DOHH2 (cell line): ENCODE results near the gene UBASH3A.

ENCODE experiments used
- H3F3A ChIP-seq: fragments of 200-600 bp; sonication (generic), shearing (Covaris generic); 2 replicates; pipeline ENCODE4 v1.6.0; 2016; ENCODE audit warnings: antibody characterized with exemption, mild to moderate bottlenecking; ENCODE audit not compliant: control insufficient read depth, insufficient read depth
- H3K27ac ChIP-seq: fragments of 200-600 bp; sonication (generic); 2 replicates; pipeline ENCODE4 v1.5.1; 2014; ENCODE audit warnings: low read depth, mild to moderate bottlenecking, low read length, moderate library complexity
- H3K27me3 ChIP-seq: fragments of 200-600 bp; sonication (generic); 2 replicates; pipeline ENCODE4 v1.6.1; 2014; ENCODE audit warnings: mild to moderate bottlenecking, low read length, mixed read lengths; ENCODE audit not compliant: control insufficient read depth
- H3K36me3 ChIP-seq: fragments of 200-600 bp; sonication (generic); 2 replicates; pipeline ENCODE4 v1.6.1; 2014; ENCODE audit warnings: mild to moderate bottlenecking, low read length, moderate library complexity, mixed read lengths; ENCODE audit not compliant: control insufficient read depth
- H3K4me1 ChIP-seq: fragments of 200-600 bp; sonication (generic); 2 replicates; pipeline ENCODE4 v1.6.1; 2014; ENCODE audit warnings: mild to moderate bottlenecking, low read length, mixed read lengths; ENCODE audit not compliant: control insufficient read depth
- H3K4me2 ChIP-seq: fragments of 200-600 bp; sonication (generic); 2 replicates; pipeline ENCODE4 v1.6.0; 2014; ENCODE audit warnings: mild to moderate bottlenecking, low read length, moderate library complexity
- H3K4me3 ChIP-seq: fragments of 200-600 bp; sonication (generic); 2 replicates; pipeline ENCODE4 v1.5.1; 2014; ENCODE audit warnings: mild to moderate bottlenecking, low read length, mixed read lengths
- H3K79me2 ChIP-seq: fragments of 200-600 bp; sonication (generic); 2 replicates; pipeline ENCODE4 v1.6.1; 2014; ENCODE audit warnings: mild to moderate bottlenecking, low read length, mixed read lengths; ENCODE audit not compliant: control insufficient read depth
- H3K9me2 ChIP-seq: fragments of 200-600 bp; sonication (generic); replicated peaks from 2 replicates; pipeline ENCODE4 v1.6.1; 2014; ENCODE audit warnings: mild to moderate bottlenecking, low read length, mixed read lengths; ENCODE audit not compliant: control insufficient read depth
- H3K9me3 ChIP-seq: fragments of 200-600 bp; sonication (generic); 2 replicates; pipeline ENCODE4 v1.6.1; 2014; ENCODE audit warnings: antibody characterized with exemption, low read length, mixed read lengths; ENCODE audit not compliant: control insufficient read depth, insufficient read depth
- H4K20me1 ChIP-seq: fragments of 200-600 bp; sonication (generic); 2 replicates; pipeline ENCODE4 v1.6.0; 2014; ENCODE audit warnings: low read depth, mild to moderate bottlenecking, antibody characterized with exemption, low read length, moderate library complexity; ENCODE audit not compliant: control insufficient read depth, insufficient read depth
- EZH2phosphoT487 ChIP-seq: fragments of 200-600 bp; sonication (generic); IDR thresholded peaks from 2 replicates; pipeline ENCODE4 v1.6.1; 2017; ENCODE audit warnings: borderline replicate concordance, mild to moderate bottlenecking, antibody characterized with exemption, low read length, moderate library complexity, mixed read lengths
- TF ChIP-seq, protein P1 (sequence below): fragments of 200-600 bp; sonication (generic); IDR thresholded peaks from one replicate; pipeline ENCODE4 v1.5.1; 2014; ENCODE audit warnings: antibody characterized with exemption, mild to moderate bottlenecking, low read depth, low read length; ENCODE audit not compliant: poor library complexity, severe bottlenecking

The UBASH3A gene

GRCh38 chr21:42364304-42364865, 39.3 kb upstream of the UBASH3A start:
- Histone ChIP-seq H4K20me1 (no peaks in the 10 kb centered on the region), H3K27me3 (peaks cover 29% of the 10 kb centered on the region), H3K4me1 (peaks cover 22% of the 10 kb centered on the region), H3K9me2 (no peaks in the 10 kb centered on the region), H3K9me3 (peaks cover 6% of the 10 kb centered on the region), H3K4me3 (no peak overlapping the region), H3K27ac (no peak overlapping the region), H3K79me2 (no peaks in the 10 kb centered on the region), H3F3A (no peaks in the 10 kb centered on the region), H3K36me3 (no peaks in the 10 kb centered on the region), H3K4me2 (no peak overlapping the region)
- TF ChIP-seq, protein P1, sequence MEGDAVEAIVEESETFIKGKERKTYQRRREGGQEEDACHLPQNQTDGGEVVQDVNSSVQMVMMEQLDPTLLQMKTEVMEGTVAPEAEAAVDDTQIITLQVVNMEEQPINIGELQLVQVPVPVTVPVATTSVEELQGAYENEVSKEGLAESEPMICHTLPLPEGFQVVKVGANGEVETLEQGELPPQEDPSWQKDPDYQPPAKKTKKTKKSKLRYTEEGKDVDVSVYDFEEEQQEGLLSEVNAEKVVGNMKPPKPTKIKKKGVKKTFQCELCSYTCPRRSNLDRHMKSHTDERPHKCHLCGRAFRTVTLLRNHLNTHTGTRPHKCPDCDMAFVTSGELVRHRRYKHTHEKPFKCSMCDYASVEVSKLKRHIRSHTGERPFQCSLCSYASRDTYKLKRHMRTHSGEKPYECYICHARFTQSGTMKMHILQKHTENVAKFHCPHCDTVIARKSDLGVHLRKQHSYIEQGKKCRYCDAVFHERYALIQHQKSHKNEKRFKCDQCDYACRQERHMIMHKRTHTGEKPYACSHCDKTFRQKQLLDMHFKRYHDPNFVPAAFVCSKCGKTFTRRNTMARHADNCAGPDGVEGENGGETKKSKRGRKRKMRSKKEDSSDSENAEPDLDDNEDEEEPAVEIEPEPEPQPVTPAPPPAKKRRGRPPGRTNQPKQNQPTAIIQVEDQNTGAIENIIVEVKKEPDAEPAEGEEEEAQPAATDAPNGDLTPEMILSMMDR: no peak
- no peak for TF ChIP-seq EZH2phosphoT487

DNA sequence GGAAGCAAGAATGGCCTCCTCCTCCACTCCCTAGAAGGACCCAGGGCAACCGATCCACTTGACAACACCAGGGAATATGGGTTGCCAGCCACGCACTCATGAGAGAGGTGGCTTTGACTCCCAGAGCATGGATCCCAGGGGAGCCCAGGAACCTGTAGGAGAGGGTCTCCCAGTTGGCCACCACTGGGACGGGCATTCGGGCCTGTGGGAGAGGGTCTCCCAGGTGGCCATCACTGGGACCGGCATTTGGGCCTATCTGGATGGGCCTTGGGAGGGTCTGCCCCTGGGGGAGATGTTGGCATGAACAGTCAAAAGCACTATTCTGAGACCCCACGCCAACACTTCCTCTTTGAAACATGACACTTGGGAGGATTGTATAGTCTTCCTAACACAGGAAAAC, 37.9 kb upstream of the UBASH3A start:
- Histone ChIP-seq H3K4me3 (no peak overlapping the region), H4K20me1 (no peaks in the 10 kb centered on the region), H3K9me2 (no peaks in the 10 kb centered on the region), H3K4me2 (no peak overlapping the region), H3K36me3 (no peaks in the 10 kb centered on the region), H3K9me3 (no peaks in the 10 kb centered on the region), H3K27ac (no peak overlapping the region), H3F3A (no peaks in the 10 kb centered on the region), H3K4me1 (peaks cover 22% of the 10 kb centered on the region), H3K27me3 (peaks cover 29% of the 10 kb centered on the region), H3K79me2 (no peaks in the 10 kb centered on the region)
- TF ChIP-seq EZH2phosphoT487: no peak
- TF ChIP-seq, protein P1: no peak

- Histone ChIP-seq H3K9me3 (no peaks in the 10 kb centered on the region), H3K27ac (no peak within 1 kb of the TSS), H3K27me3 (peaks cover 27% of the 10 kb centered on the region), H3K79me2 (no peaks in the 10 kb centered on the region), H3K4me1 (peaks cover 22% of the 10 kb centered on the region), H3F3A (no peaks in the 10 kb centered on the region), H4K20me1 (no peaks in the 10 kb centered on the region), H3K36me3 (no peaks in the 10 kb centered on the region), H3K4me3 (no peak within 1 kb of the TSS), H3K4me2 (no peak within 1 kb of the TSS), H3K9me2 (no peaks in the 10 kb centered on the region)
- TF ChIP-seq, protein P1: no peak
- no peak for TF ChIP-seq EZH2phosphoT487
Observed at GRCh38 chr21:42366292-42367010, 37.3 kb upstream of the UBASH3A start, which contains the start of gene TFF1. Gene TFF1, minus strand, starts transcription at chr21:42366535. Its CDS starts 40 bp downstream, at chr21:42366495.
